ENCODE measurements around the gene MAP3K3. TPM values are rescaled to one million over a fixed set of nuclear protein-coding genes. Genes with fewer than 3 reads are reported as not detected.

MAP3K3 gene
- total and polyA plus RNA-seq, 12 donors = 21.1 to 79.3 (median 47.1) TPM

DNA sequence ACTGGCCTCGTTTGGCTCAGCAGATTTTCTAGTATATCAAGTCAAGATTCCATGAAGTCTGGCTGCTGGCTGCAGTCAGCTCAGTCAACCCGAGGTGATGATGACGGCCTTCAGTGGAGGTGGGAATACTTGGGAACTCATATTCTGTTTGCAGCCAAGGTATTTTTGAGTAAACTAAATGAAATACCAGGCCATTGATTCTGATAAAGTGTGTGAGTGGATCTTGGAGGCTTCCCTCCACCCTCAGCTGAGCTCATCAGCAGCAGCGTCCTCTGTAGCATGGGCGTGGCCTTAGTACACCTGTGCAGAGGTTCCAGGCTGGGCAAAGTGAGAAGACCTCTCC is 43.5 kb upstream of the MAP3K3 start:
- no peak for TF ChIP-seq CTCF (IDR thresholded peaks at IDR 0.05)
- Histone ChIP-seq H3K9me3 (no peaks in the 10 kb centered on the region), H3K4me1 (peaks cover 0 to 33% (median 0%) of the 10 kb centered on the region in 9 donors), H3K36me3 (peaks cover 0 to 56% (median 35%) of the 10 kb centered on the region in 9 donors), H3K4me3 (no peak overlapping the region), H3K27me3 (no peaks in the 10 kb centered on the region), H3K27ac (no peak overlapping the region)
- ATAC-seq = no peak
- 72 to 77% methylated on average over 5 of the region's 5 CpGs for WGBS, 2 donors
- intact Hi-C loops (cut with DNase I) = no loop called here
- no peak for DNase-seq

DNA sequence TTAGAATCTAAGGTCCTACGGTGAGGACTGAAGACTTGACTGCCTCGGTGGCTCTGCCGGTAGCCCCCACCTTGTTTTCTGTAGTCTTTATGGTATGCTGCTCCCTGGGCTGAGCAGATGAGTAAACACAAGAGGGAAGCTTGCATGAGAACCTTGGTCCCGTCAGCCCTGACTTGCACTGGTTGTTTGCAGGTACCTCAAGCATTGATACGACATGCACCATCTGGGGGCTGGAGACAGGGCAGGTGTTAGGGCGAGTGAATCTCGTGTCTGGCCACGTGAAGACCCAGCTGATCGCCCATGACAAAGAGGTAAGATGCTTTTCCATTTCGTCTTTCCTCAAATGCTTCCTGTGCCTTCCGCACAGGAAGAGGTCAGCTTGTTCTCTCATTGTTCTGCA is 42.6 kb upstream of the MAP3K3 start:
- Histone ChIP-seq H3K27ac (peak overlapping the region in 3 of 10 donors; percentile 2 to 25 (median 19)), H3K36me3 (peaks cover 0 to 65% (median 39%) of the 10 kb centered on the region in 9 donors), H3K9me3 (no peaks in the 10 kb centered on the region), H3K27me3 (no peaks in the 10 kb centered on the region), H3K4me3 (no peak overlapping the region), H3K4me1 (peaks cover 0 to 33% (median 0%) of the 10 kb centered on the region in 9 donors)
- no peak for TF ChIP-seq CTCF (IDR thresholded peaks at IDR 0.05)
- DNase-seq (no peak), ATAC-seq (peak in 2 of 8 donors; percentile 28 to 52)
- intact Hi-C loops (cut with DNase I) = no loop called here
- WGBS, 2 donors = 63 to 71% methylated on average over 11 of the region's 11 CpGs

GRCh38 chr17:63587770-63588169 is 34.4 kb upstream of the MAP3K3 start:
- WGBS, 2 donors = 90 to 95% methylated on average over 5 of the region's 5 CpGs
- H3K4me3 ChIP-seq = no peak overlapping the region
- intact Hi-C loops (cut with DNase I) = no loop called here
- H3K4me1 ChIP-seq = no peaks in the 10 kb centered on the region
- TF ChIP-seq CTCF (IDR thresholded peaks at IDR 0.05) = no peak
- DNase-seq (no peak), ATAC-seq (no peak)
- H3K27me3 ChIP-seq = no peaks in the 10 kb centered on the region
- no peak overlapping the region for H3K27ac ChIP-seq
- H3K36me3 ChIP-seq = peaks cover 0 to 99% (median 53%) of the 10 kb centered on the region in 9 donors
- no peaks in the 10 kb centered on the region for H3K9me3 ChIP-seq

DNA sequence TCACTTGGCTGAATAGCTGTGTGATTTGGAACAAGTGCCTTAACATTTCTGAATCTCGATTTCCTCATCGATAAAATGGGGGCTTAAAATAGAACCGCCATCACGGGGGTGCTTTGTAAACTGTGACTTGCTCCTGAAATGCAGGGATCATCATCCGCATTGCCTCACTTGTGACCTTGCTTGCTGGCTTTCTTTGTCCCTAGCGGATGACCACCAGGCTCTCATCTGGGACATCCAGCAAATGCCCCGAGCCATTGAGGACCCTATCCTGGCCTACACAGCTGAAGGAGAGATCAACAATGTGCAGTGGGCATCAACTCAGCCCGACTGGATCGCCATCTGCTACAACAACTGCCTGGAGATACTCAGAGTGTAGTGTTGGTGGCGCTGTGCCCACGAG is 33.4 kb upstream of the MAP3K3 start:
- Histone ChIP-seq H3K36me3 (peaks cover 0 to 99% (median 46%) of the 10 kb centered on the region in 9 donors), H3K9me3 (no peaks in the 10 kb centered on the region), H3K27ac (no peak overlapping the region), H3K4me1 (no peaks in the 10 kb centered on the region), H3K4me3 (no peak overlapping the region), H3K27me3 (no peaks in the 10 kb centered on the region)
- intact Hi-C loops (cut with DNase I) = no loop called here
- ATAC-seq = no peak
- WGBS, 2 donors = 87 to 91% methylated on average over 11 of the region's 11 CpGs
- no peak for TF ChIP-seq CTCF (IDR thresholded peaks at IDR 0.05)
- DNase-seq = no peak

Data from heart right ventricle (tissue), 16 donors.